ENCODE measurements around the gene RUSF1. TPM values are rescaled to one million over a fixed set of nuclear protein-coding genes. Genes with fewer than 3 reads are reported as not detected.

The RUSF1 gene
- total and polyA plus RNA-seq, 10 of the 15 experiments (the other 5 are each of a cell fraction or from before 2014, with no cell fraction given), result 0.20 to 46.3 (median 29.7) TPM

GRCh38 chr16:31499928-31500327 is 8.3 kb downstream of the RUSF1 start:
- WGBS (ENCODE audit: insufficient coverage, insufficient replicate concordance, low lambda C conversion rate, missing lambda C conversion rate), result 92% methylated on average over 8 of the region's 8 CpGs
- H3K9ac ChIP-seq (ENCODE audit: control insufficient read depth, insufficient read depth, low read length), result no peak overlapping the region
- ChIA-PET RAD21 (ENCODE audit: unreplicated experiment) (no interaction called here), CTCF (interaction anchor here (1.3 kb wide), 1 partner anchor 361 kb away, joined by 4 read pairs; no protein-coding TSS in a partner anchor), POLR2A (interaction anchor here (0.5 kb wide), 1 partner anchor 22 kb away, joined by 3 read pairs; no protein-coding TSS in a partner anchor), SMC1A (ENCODE audit: uncharacterized antibody, unreplicated experiment) (interaction anchor here (0.7 kb wide), 1 partner anchor 40 kb away, joined by 4 read pairs; no protein-coding TSS in a partner anchor)
- ATAC-seq, result no peak
- no peaks in the 10 kb centered on the region for H3K79me2 ChIP-seq (ENCODE audit: control insufficient read depth, insufficient read depth, low read length)
- in situ Hi-C loops (cut with MboI), result no loop called here
- no peaks in the 10 kb centered on the region for H3K27me3 ChIP-seq (replicated peaks in 1 of 2; ENCODE audit: control insufficient read depth in 2 of 2, insufficient read depth in 2 of 2, low read length in 1 of 2)
- no peak overlapping the region for H3K4me2 ChIP-seq (ENCODE audit: control insufficient read depth, insufficient read depth)
- no peaks in the 10 kb centered on the region; a peak in 1 of 4 replicates for H3K36me3 ChIP-seq (ENCODE audit: control insufficient read depth in 2 of 2, insufficient read depth in 2 of 2, low read length in 1 of 2)
- H3K4me1 ChIP-seq (ENCODE audit: control insufficient read depth, insufficient read depth, low read length), result peaks cover 3% of the 10 kb centered on the region
- FAIRE-seq, result no peak
- TF ChIP-seq HDGF (IDR thresholded peaks at IDR 0.05) (no peak), E4F1 (IDR thresholded peaks at IDR 0.05; ENCODE audit: borderline replicate concordance, partially characterized antibody) (no peak), BACH1 (IDR thresholded peaks at IDR 0.05; ENCODE audit: borderline replicate concordance) (no peak), MEF2B (IDR thresholded peaks at IDR 0.05; ENCODE audit: partially characterized antibody, poor library complexity, severe bottlenecking) (no peak), USF1 (IDR thresholded peaks at IDR 0.05; ENCODE audit: borderline replicate concordance, extremely low read length, insufficient read depth, low read depth, low read length) (no peak), FOS (IDR thresholded peaks at IDR 0.05; ENCODE audit: borderline replicate concordance, extremely low read depth, insufficient read length) (no peak), JUND (IDR thresholded peaks at IDR 0.05; ENCODE audit: low read depth, low read length) (no peak), ZSCAN29 (IDR thresholded peaks at IDR 0.05) (no peak), ZNF24 (IDR thresholded peaks at IDR 0.05) (no peak), MEF2A (IDR thresholded peaks at IDR 0.05; ENCODE audit: insufficient read depth, low read depth, low read length) (no peak), LARP7 (IDR thresholded peaks at IDR 0.05) (no peak), ZNF622 (IDR thresholded peaks at IDR 0.05) (no peak), CHD1 (IDR thresholded peaks at IDR 0.05; ENCODE audit: low read depth, low read length) (no peak), ZNF687 (IDR thresholded peaks at IDR 0.05) (no peak), USF2 (IDR thresholded peaks at IDR 0.05; ENCODE audit: borderline replicate concordance, low read depth, low read length) (no peak), MXI1 (IDR thresholded peaks at IDR 0.05; ENCODE audit: low read depth, low read length) (no peak)
- BruUV-seq (replicated peaks), result no TSS peak
- H3K4me3 ChIP-seq, result no peak overlapping the region
- no peak for DNase-seq (ENCODE audit: low read depth, low spot score)
- H3K9me3 ChIP-seq (replicated peaks; ENCODE audit: control insufficient read depth, insufficient read depth, low read length), result no peaks in the 10 kb centered on the region
- no peak overlapping the region for H3K27ac ChIP-seq (ENCODE audit: control insufficient read depth, insufficient read depth)
- no peaks in the 10 kb centered on the region for H4K20me1 ChIP-seq (ENCODE audit: control insufficient read depth, insufficient read depth)
- intact Hi-C loops (cut with micrococcal nuclease; ENCODE audit: unreplicated experiment), result loop anchor here (10.0 kb wide), 1 partner anchor 65 kb away; no protein-coding TSS in a partner anchor
- no peak overlapping the region for H2AFZ ChIP-seq (ENCODE audit: control insufficient read depth, low read depth, low read length)

Data from GM12878 (cell line).